Measurements from ENCODE around the gene ZNF14.

GRCh38 chr19:19691683-19692082 is 41.2 kb downstream of the ZNF14 start:
- TF ChIP-seq CTCF (IDR thresholded peaks at IDR 0.05; ENCODE audit: low read depth, low read length) (no peak), EZH2phosphoT487 (IDR thresholded peaks at IDR 0.05; ENCODE audit: low read depth) (no peak)

Measured in OCI-LY3 (cell line).